ENCODE measurements around the gene FRS3.

GRCh38 chr6:41796474-41796873 is 16.8 kb upstream of the FRS3 start:
- TF ChIP-seq CTCF (conservative IDR thresholded peaks at IDR 0.05; ENCODE audit: low read length) (no peak), EZH2phosphoT487 (IDR thresholded peaks at IDR 0.05; ENCODE audit: borderline replicate concordance, low read depth, low read length) (no peak)
